PC-3 (cell line): ENCODE results near the gene CYP39A1. TPM values are rescaled to one million over a fixed set of nuclear protein-coding genes. Genes with fewer than 3 reads are reported as not detected.
"Not testable (repeated sequence)": the region's sequence is repeated elsewhere in the genome, so short reads cannot be mapped to it uniquely, and the experiment has no call there.

Experiments
- ATAC-seq: fragments of 200-7000 bp; cut with Tn5 transposase; 2 replicates; pipeline ENCODE4 v1.9.1; 2020; ENCODE audit warnings: mild to moderate bottlenecking, moderate library complexity
- BruUV-seq: library from RNA; stranded (reverse); fragments of 400-500 nt; replicated peaks from 2 replicates; lab custom pipeline; 2021; lab: Mats Ljungman, UMichigan
- CTCF ChIA-PET: fragments of 300-600 bp; sonication (Branson Sonifier 250); formaldehyde crosslinking; loops from one replicate; lab custom pipeline; 2022; ENCODE audit warnings: antibody characterized with exemption; lab: Charles Lee
- POLR2A ChIA-PET: fragments of 300-600 bp; sonication (Branson Sonifier 250); formaldehyde crosslinking; loops from one replicate; lab custom pipeline; 2022; ENCODE audit warnings: antibody characterized with exemption; ENCODE audit not compliant: unreplicated experiment; lab: Charles Lee
- DNase-seq: peaks from one replicate; pipeline ENCODE4 v3.0.0-alpha.2; 2015
- H2AFZ ChIP-seq: fragments of 300-600 bp; sonication (generic); 2 replicates; pipeline ENCODE4 v1.6.0; 2016; ENCODE audit warnings: antibody characterized with exemption, low read length
- H3F3A ChIP-seq: fragments of 300-600 bp; sonication (generic); one replicate; pipeline ENCODE4 v1.6.0; 2017; ENCODE audit warnings: antibody characterized with exemption, low read length, control low read depth, mild to moderate bottlenecking; ENCODE audit not compliant: unreplicated experiment
- H3K27ac ChIP-seq: fragments of 300-600 bp; sonication (generic); 2 replicates; pipeline ENCODE4 v1.5.1; 2016; ENCODE audit warnings: mild to moderate bottlenecking, low read length
- H3K27me3 ChIP-seq: fragments of 300-600 bp; sonication (generic); 2 replicates; pipeline ENCODE4 v1.6.1; 2016; ENCODE audit warnings: low read length, mixed read lengths
- H3K36me3 ChIP-seq: fragments of 300-600 bp; sonication (generic); 2 replicates; pipeline ENCODE4 v1.6.1; 2016; ENCODE audit warnings: low read depth, mixed run types, low read length, mixed read lengths
- H3K4me1 ChIP-seq: fragments of 300-600 bp; sonication (generic); 2 replicates; pipeline ENCODE4 v1.5.1; 2016; ENCODE audit warnings: low read length; ENCODE audit not compliant: insufficient read depth
- H3K4me2 ChIP-seq: fragments of 300-600 bp; sonication (generic); 2 replicates; pipeline ENCODE4 v1.6.0; 2016; ENCODE audit warnings: low read length
- H3K4me3 ChIP-seq: fragments of 300-600 bp; sonication (generic); 2 replicates; pipeline ENCODE4 v1.5.1; 2016; ENCODE audit warnings: mild to moderate bottlenecking, low read length, mixed read lengths
- H3K79me2 ChIP-seq: fragments of 300-600 bp; sonication (generic); 2 replicates; pipeline ENCODE4 v1.6.1; 2017; ENCODE audit warnings: low read length, mixed read lengths
- H3K9ac ChIP-seq: fragments of 300-600 bp; sonication (generic); 2 replicates; pipeline ENCODE4 v1.6.0; 2016; ENCODE audit warnings: mild to moderate bottlenecking, low read length
- H3K9me2 ChIP-seq: fragments of 300-600 bp; sonication (generic); replicated peaks from 2 replicates; pipeline ENCODE4 v1.6.1; 2016; ENCODE audit warnings: mixed run types, low read length, mixed read lengths
- H3K9me3 ChIP-seq: fragments of 300-600 bp; sonication (generic); 2 replicates; pipeline ENCODE4 v1.6.1; 2016; ENCODE audit warnings: low read length, mixed read lengths
- H4K20me1 ChIP-seq: fragments of 300-600 bp; sonication (generic); 2 replicates; pipeline ENCODE4 v1.6.1; 2016; ENCODE audit warnings: low read length, mixed read lengths
- EZH2 ChIP-seq: fragments of 300-600 bp; sonication (generic); IDR thresholded peaks from one replicate; pipeline ENCODE4 v1.6.1; 2017; ENCODE audit warnings: antibody characterized with exemption, mild to moderate bottlenecking, low read length; ENCODE audit not compliant: unreplicated experiment
- EZH2phosphoT487 ChIP-seq: fragments of 300-600 bp; sonication (generic); IDR thresholded peaks from 2 replicates; pipeline ENCODE4 v1.6.1; 2018; ENCODE audit warnings: mild to moderate bottlenecking, antibody characterized with exemption, low read length, borderline replicate concordance
- intact Hi-C: fragments of 100-400 bp; cut with micrococcal nuclease; formaldehyde crosslinking; loops from 2 replicates; pipeline ENCODE4 v1.9.0; 2023
- total RNA-seq: library from RNA; depleted of rRNA; stranded (reverse); fragments of >200 nt; gene quantifications from 2 replicates; pipeline ENCODE4 v1.2.3, GENCODE V29; 2014
- TF ChIP-seq, protein P1 (sequence below): fragments of 300-600 bp; sonication (generic); conservative IDR thresholded peaks from 2 replicates; pipeline ENCODE4 v1.5.1; 2017; ENCODE audit warnings: antibody characterized with exemption, low read depth, mild to moderate bottlenecking, low read length

The CYP39A1 gene
- total RNA-seq, 1 experiment from 2014 or later = 0.66 TPM

GRCh38 chr6:46648869-46649492 is 3.6 kb downstream of the CYP39A1 start:
- no peak overlapping the region for H3K4me3 ChIP-seq
- ATAC-seq = no peak
- ChIA-PET POLR2A (no interaction called here), CTCF (no interaction called here)
- no peak overlapping the region for H2AFZ ChIP-seq
- TF ChIP-seq EZH2phosphoT487 (no peak), EZH2 (no peak)
- TF ChIP-seq, protein P1, sequence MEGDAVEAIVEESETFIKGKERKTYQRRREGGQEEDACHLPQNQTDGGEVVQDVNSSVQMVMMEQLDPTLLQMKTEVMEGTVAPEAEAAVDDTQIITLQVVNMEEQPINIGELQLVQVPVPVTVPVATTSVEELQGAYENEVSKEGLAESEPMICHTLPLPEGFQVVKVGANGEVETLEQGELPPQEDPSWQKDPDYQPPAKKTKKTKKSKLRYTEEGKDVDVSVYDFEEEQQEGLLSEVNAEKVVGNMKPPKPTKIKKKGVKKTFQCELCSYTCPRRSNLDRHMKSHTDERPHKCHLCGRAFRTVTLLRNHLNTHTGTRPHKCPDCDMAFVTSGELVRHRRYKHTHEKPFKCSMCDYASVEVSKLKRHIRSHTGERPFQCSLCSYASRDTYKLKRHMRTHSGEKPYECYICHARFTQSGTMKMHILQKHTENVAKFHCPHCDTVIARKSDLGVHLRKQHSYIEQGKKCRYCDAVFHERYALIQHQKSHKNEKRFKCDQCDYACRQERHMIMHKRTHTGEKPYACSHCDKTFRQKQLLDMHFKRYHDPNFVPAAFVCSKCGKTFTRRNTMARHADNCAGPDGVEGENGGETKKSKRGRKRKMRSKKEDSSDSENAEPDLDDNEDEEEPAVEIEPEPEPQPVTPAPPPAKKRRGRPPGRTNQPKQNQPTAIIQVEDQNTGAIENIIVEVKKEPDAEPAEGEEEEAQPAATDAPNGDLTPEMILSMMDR = no peak
- no peaks in the 10 kb centered on the region for H3K9me3 ChIP-seq
- no peaks in the 10 kb centered on the region for H3K36me3 ChIP-seq
- H3F3A ChIP-seq = no peaks in the 10 kb centered on the region
- no peak overlapping the region for H3K9ac ChIP-seq
- H4K20me1 ChIP-seq = no peaks in the 10 kb centered on the region
- DNase-seq = peak; percentile 52
- H3K27me3 ChIP-seq = no peaks in the 10 kb centered on the region
- H3K4me2 ChIP-seq = no peak overlapping the region
- no peaks in the 10 kb centered on the region for H3K79me2 ChIP-seq
- no peaks in the 10 kb centered on the region for H3K9me2 ChIP-seq
- intact Hi-C loops = no loop called here
- H3K4me1 ChIP-seq = peaks cover 29% of the 10 kb centered on the region
- no peak overlapping the region for H3K27ac ChIP-seq
- no TSS peak for BruUV-seq

- H3K4me2 ChIP-seq, DNase-seq, CTCF ChIA-PET, H3K4me3 ChIP-seq, BruUV-seq, ATAC-seq, intact Hi-C loops, H3F3A ChIP-seq, POLR2A ChIA-PET, H3K27me3 ChIP-seq, H2AFZ ChIP-seq, H3K79me2 ChIP-seq, H3K9me3 ChIP-seq, H3K9me2 ChIP-seq, H3K36me3 ChIP-seq, H3K9ac ChIP-seq, H3K27ac ChIP-seq, H4K20me1 ChIP-seq: not testable (repeated sequence)
- H3K4me1 ChIP-seq = peaks cover 31% of the 10 kb centered on the region
These were observed 4.5 kb downstream of the CYP39A1 start for GRCh38 chr6:46648108-46648507.

GRCh38 chr6:46645265-46645664 is 7.4 kb downstream of the CYP39A1 start:
- TF ChIP-seq EZH2phosphoT487 (no peak), EZH2 (no peak)
- TF ChIP-seq, protein P1 = no peak
- no peaks in the 10 kb centered on the region for H3K27me3 ChIP-seq
- H3K9me2 ChIP-seq = no peaks in the 10 kb centered on the region
- H3F3A ChIP-seq = no peaks in the 10 kb centered on the region
- no peaks in the 10 kb centered on the region for H4K20me1 ChIP-seq
- H3K79me2 ChIP-seq = no peaks in the 10 kb centered on the region
- POLR2A ChIA-PET = no interaction called here
- no peaks in the 10 kb centered on the region for H3K9me3 ChIP-seq
- intact Hi-C loops = no loop called here
- H3K4me3 ChIP-seq = no peak overlapping the region
- H3K27ac ChIP-seq = no peak overlapping the region
- DNase-seq (no peak), ATAC-seq (no peak)
- BruUV-seq = no TSS peak
- H3K9ac ChIP-seq = no peak overlapping the region
- peaks cover 28% of the 10 kb centered on the region for H3K4me1 ChIP-seq
- no peak overlapping the region for H3K4me2 ChIP-seq
- CTCF ChIA-PET = interaction anchor here (0.6 kb wide), 1 partner anchor 479 kb away, joined by 4 read pairs; no protein-coding TSS in a partner anchor
- H2AFZ ChIP-seq = no peak overlapping the region
- H3K36me3 ChIP-seq = no peaks in the 10 kb centered on the region
